HCT116 (cell line): Measurements from ENCODE around the gene TMOD4. TPM values are rescaled to one million over a fixed set of nuclear protein-coding genes. Genes with fewer than 3 reads are reported as not detected.
"Not testable (repeated sequence)": the region's sequence is repeated elsewhere in the genome, so short reads cannot be mapped to it uniquely, and the experiment has no call there.

Source experiments
- ATAC-seq: fragments of 200-7000 bp; cut with Tn5 transposase; 2 replicates; pipeline ENCODE4 v1.9.1; 2020; ENCODE audit warnings: mild to moderate bottlenecking, moderate library complexity
- BruUV-seq: library from RNA; stranded (reverse); fragments of 400-500 nt; replicated peaks from 2 replicates; lab custom pipeline; 2021; lab: Mats Ljungman, UMichigan
- CTCF ChIA-PET: fragments of 300-600 bp; sonication (Branson Sonifier 250); formaldehyde crosslinking; loops from one replicate; lab custom pipeline; 2021; ENCODE audit warnings: antibody characterized with exemption; lab: Charles Lee
- POLR2A ChIA-PET: fragments of 300-600, 350-600 bp; sonication (Branson Sonifier 250); formaldehyde crosslinking; loops from one replicate; lab custom pipeline; 2021; ENCODE audit warnings: antibody characterized with exemption; lab: Charles Lee
- RAD21 ChIA-PET, 2 experiments: fragments of 300-600 bp; sonication (Branson Sonifier 250); formaldehyde crosslinking; loops; one replicate each; lab custom pipeline; 2023; ENCODE audit warnings: low total read pairs in 2 of 2; ENCODE audit not compliant: uncharacterized antibody in 2 of 2, unreplicated experiment in 2 of 2, low non-redundant PET in 1 of 2; lab: Charles Lee
- DNase-seq: peaks from one replicate; pipeline ENCODE4 v3.0.0-alpha.2; 2010; ENCODE audit warnings: low read depth, low spot score
- H2AFZ ChIP-seq: fragments of 200-600 bp; shearing (Covaris generic), sonication (generic); 2 replicates; pipeline ENCODE4 v1.6.1; 2017; ENCODE audit warnings: low read depth, mixed run types, mixed read lengths, antibody characterized with exemption, low read length; ENCODE audit not compliant: poor library complexity, severe bottlenecking
- H3K27ac ChIP-seq: 2 replicates; pipeline ENCODE4 v1.5.1; 2012; ENCODE audit warnings: low read depth, low read length
- H3K27me3 ChIP-seq: fragments of 200-600 bp; sonication (generic); 2 replicates; pipeline ENCODE4 v1.6.1; 2016; ENCODE audit warnings: mixed run types, low read length, mixed read lengths; ENCODE audit not compliant: insufficient read depth
- H3K36me3 ChIP-seq, 2 experiments: fragments of 200-500 bp in 1 of 2; fragments of 200-600 bp in 1 of 2; sonication (Bioruptor generic) in 1 of 2; sonication (generic) in 1 of 2; 2 replicates each; pipeline versions ENCODE4 v1.5.1 to v1.6.1; 2014 to 2016; ENCODE audit warnings: low read length in 2 of 2, inconsistent platforms in 1 of 2, mixed read lengths in 1 of 2, mixed run types in 1 of 2; ENCODE audit not compliant: insufficient read depth in 2 of 2, control insufficient read depth in 1 of 2
- H3K4me1 ChIP-seq, 2 experiments: fragments of 200-600 bp in 1 of 2; sonication (generic) in 1 of 2; 2 replicates each; pipeline versions ENCODE4 v1.5.1 to v1.6.1; 2012 to 2017; ENCODE audit warnings: low read length in 2 of 2, inconsistent platforms in 1 of 2, mild to moderate bottlenecking in 1 of 2, mixed read lengths in 1 of 2, mixed run types in 1 of 2, moderate library complexity in 1 of 2; ENCODE audit not compliant: insufficient read depth in 2 of 2, control insufficient read depth in 1 of 2
- H3K4me2 ChIP-seq: fragments of 200-600 bp; sonication (generic); 2 replicates; pipeline ENCODE4 v1.6.1; 2017; ENCODE audit warnings: mixed run types, low read length, mixed read lengths
- H3K4me3 ChIP-seq, 2 experiments: fragments of 200-600 bp in 1 of 2; sonication (generic) in 1 of 2; replicated peaks in 1 of 2; 2 replicates each; pipeline ENCODE4 v1.5.1; 2011 to 2016; ENCODE audit warnings: low read length in 2 of 2, control low read depth in 1 of 2, low read depth in 1 of 2, mild to moderate bottlenecking in 1 of 2, mixed read lengths in 1 of 2, mixed run types in 1 of 2
- H3K79me2 ChIP-seq: fragments of 200-600 bp; sonication (generic); 2 replicates; pipeline ENCODE4 v1.6.1; 2017; ENCODE audit warnings: mild to moderate bottlenecking, mixed run types, low read length, moderate library complexity, mixed read lengths; ENCODE audit not compliant: insufficient read depth
- H3K9ac ChIP-seq: fragments of 200-600 bp; sonication (generic); 2 replicates; pipeline ENCODE4 v1.6.1; 2016; ENCODE audit warnings: low read length, mixed read lengths
- H3K9me2 ChIP-seq: fragments of 200-600 bp; sonication (generic), shearing (Covaris generic); 2 replicates; pipeline ENCODE4 v1.6.1; 2017; ENCODE audit warnings: mixed run types, mild to moderate bottlenecking, moderate library complexity; ENCODE audit not compliant: insufficient read depth
- H3K9me3 ChIP-seq, 2 experiments: fragments of 200-500 bp in 1 of 2; fragments of 200-600 bp in 1 of 2; sonication (Bioruptor generic) in 1 of 2; sonication (generic) in 1 of 2; 2 replicates each; pipeline ENCODE4 v1.6.1; 2014 to 2017; ENCODE audit warnings: low read length in 2 of 2, mixed read lengths in 2 of 2, inconsistent platforms in 1 of 2, low read depth in 1 of 2, mild to moderate bottlenecking in 1 of 2, mixed run types in 1 of 2, moderate library complexity in 1 of 2; ENCODE audit not compliant: control insufficient read depth in 1 of 2, insufficient read depth in 1 of 2
- H4K20me1 ChIP-seq: fragments of 200-600 bp; sonication (generic), shearing (Covaris generic); 2 replicates; pipeline ENCODE4 v1.6.1; 2017; ENCODE audit warnings: mixed run types, mild to moderate bottlenecking, moderate library complexity; ENCODE audit not compliant: insufficient read depth
- ATF3 ChIP-seq: IDR thresholded peaks from 2 replicates; pipeline ENCODE4 v1.6.1; 2012
- CBX3 ChIP-seq: IDR thresholded peaks from 2 replicates; pipeline ENCODE4 v1.6.1; 2012; ENCODE audit warnings: low read depth
- CEBPB ChIP-seq: IDR thresholded peaks from 2 replicates; pipeline ENCODE4 v1.6.1; 2012; ENCODE audit warnings: low read depth
- ELF1 ChIP-seq: IDR thresholded peaks from 2 replicates; pipeline ENCODE4 v1.6.1; 2012; ENCODE audit warnings: low read depth, borderline replicate concordance
- EZH2 ChIP-seq: fragments of 200-600 bp; sonication (generic); IDR thresholded peaks from 2 replicates; pipeline ENCODE4 v1.6.1; 2017; ENCODE audit warnings: antibody characterized with exemption, mixed run types
- EZH2phosphoT487 ChIP-seq: fragments of 200-600 bp; IDR thresholded peaks from 2 replicates; pipeline ENCODE4 v1.6.1; 2018; ENCODE audit warnings: antibody characterized with exemption, borderline replicate concordance
- FOSL1 ChIP-seq: IDR thresholded peaks from 2 replicates; pipeline ENCODE4 v1.6.1; 2012; ENCODE audit warnings: low read depth
- JUND ChIP-seq: IDR thresholded peaks from 2 replicates; pipeline ENCODE4 v1.6.1; 2012
- MAX ChIP-seq: IDR thresholded peaks from 2 replicates; pipeline ENCODE4 v1.6.1; 2012
- POLR2A ChIP-seq: IDR thresholded peaks from 2 replicates; pipeline ENCODE4 v1.7.0; 2011; ENCODE audit warnings: borderline replicate concordance; ENCODE audit not compliant: insufficient read depth, insufficient read length; ENCODE audit errors: extremely low read depth
- POLR2AphosphoS5 ChIP-seq: IDR thresholded peaks from 2 replicates; pipeline ENCODE4 v1.6.1; 2011; ENCODE audit warnings: mild to moderate bottlenecking, low read depth, low read length, moderate library complexity
- SIN3A ChIP-seq: IDR thresholded peaks from 2 replicates; pipeline ENCODE4 v1.6.1; 2012; ENCODE audit warnings: low read depth
- SRF ChIP-seq: IDR thresholded peaks from 2 replicates; pipeline ENCODE4 v1.6.1; 2012; ENCODE audit warnings: low read depth
- TCF7L2 ChIP-seq: IDR thresholded peaks from 2 replicates; pipeline ENCODE4 v1.7.0; 2011; ENCODE audit warnings: borderline replicate concordance, inconsistent platforms; ENCODE audit not compliant: insufficient read depth, insufficient read length; ENCODE audit errors: extremely low read depth
- ZFX ChIP-seq: fragments of 450-650 bp; IDR thresholded peaks from 2 replicates; pipeline ENCODE4 v1.6.1; 2017
- intact Hi-C: fragments of 100-400 bp; cut with micrococcal nuclease; formaldehyde crosslinking; loops from 2 replicates; pipeline ENCODE4 v1.10.0; 2022
- total RNA-seq: library from RNA; stranded (reverse); gene quantifications from one replicate; pipeline ENCODE4 v1.2.1, GENCODE V29; 2021; ENCODE audit not compliant: unreplicated experiment

The TMOD4 gene
- total RNA-seq, 1 experiment from 2014 or later, result 1.8 TPM

- Histone ChIP-seq H3K4me3 (no peak overlapping the region), H3K4me1 (no peaks in the 10 kb centered on the region), H3K27ac (no peak overlapping the region), H3K9ac (no peak overlapping the region), H2AFZ (no peak overlapping the region), H3K9me2 (no peaks in the 10 kb centered on the region), H3K27me3 (no peaks in the 10 kb centered on the region), H3K4me2 (no peak overlapping the region), H3K9me3 (no peaks in the 10 kb centered on the region), H3K36me3 (peaks cover 11 to 12% of the 10 kb centered on the region in 2 experiments; a peak in 2 of 4 replicates), H4K20me1 (peaks cover 3% of the 10 kb centered on the region; the same call in 1 of the 2 replicates), H3K79me2 (peaks cover 97% of the 10 kb centered on the region)
- DNase-seq (no peak), ATAC-seq (no peak)
- RAD21 ChIA-PET, result no interaction called here
- no TSS peak for BruUV-seq
- no peak for TF ChIP-seq ELF1
- TF ChIP-seq CEBPB, result no peak
- TF ChIP-seq SRF, result no peak
- TF ChIP-seq EZH2phosphoT487, result no peak
- TF ChIP-seq CBX3, result no peak
- TF ChIP-seq ATF3, result no peak
- no peak for TF ChIP-seq EZH2
- TF ChIP-seq POLR2AphosphoS5, result no peak
- no peak for TF ChIP-seq JUND
- TF ChIP-seq MAX, result no peak
- no peak for TF ChIP-seq FOSL1
- no peak for TF ChIP-seq ZFX
- no peak for TF ChIP-seq SIN3A
- no peak for TF ChIP-seq POLR2A
- TF ChIP-seq TCF7L2, result no peak
- intact Hi-C loops, result no loop called here
- POLR2A ChIA-PET, result no interaction called here
- CTCF ChIA-PET, result no interaction called here
Measured at GRCh38 chr1:151210830-151211229, 35.0 kb upstream of the TMOD4 start.

GRCh38 chr1:151205381-151205965 lies 29.7 kb upstream of the TMOD4 start:
- H3K27ac ChIP-seq, H3K4me1 ChIP-seq, H3K9me2 ChIP-seq, H2AFZ ChIP-seq, POLR2A ChIA-PET, DNase-seq, H3K4me3 ChIP-seq, BruUV-seq, RAD21 ChIA-PET, H3K9ac ChIP-seq, H4K20me1 ChIP-seq, ATAC-seq, CTCF ChIA-PET, H3K4me2 ChIP-seq, intact Hi-C loops, H3K27me3 ChIP-seq, H3K9me3 ChIP-seq: not testable (repeated sequence)
- peaks cover 98% of the 10 kb centered on the region for H3K79me2 ChIP-seq
- peaks cover 15 to 16% of the 10 kb centered on the region in 2 experiments; a peak in 2 of 4 replicates for H3K36me3 ChIP-seq
